HL-60 (cell line): ENCODE results near the gene LIN7C.

ENCODE experiments used
- CTCF ChIP-seq: IDR thresholded peaks from one replicate; pipeline ENCODE4 v1.5.1; 2011; ENCODE audit warnings: low read length, control low read depth, inconsistent platforms; ENCODE audit not compliant: insufficient read depth
- POLR2AphosphoS5 ChIP-seq: IDR thresholded peaks from 2 replicates; pipeline ENCODE4 v1.6.1; 2012; ENCODE audit warnings: low read depth

DNA sequence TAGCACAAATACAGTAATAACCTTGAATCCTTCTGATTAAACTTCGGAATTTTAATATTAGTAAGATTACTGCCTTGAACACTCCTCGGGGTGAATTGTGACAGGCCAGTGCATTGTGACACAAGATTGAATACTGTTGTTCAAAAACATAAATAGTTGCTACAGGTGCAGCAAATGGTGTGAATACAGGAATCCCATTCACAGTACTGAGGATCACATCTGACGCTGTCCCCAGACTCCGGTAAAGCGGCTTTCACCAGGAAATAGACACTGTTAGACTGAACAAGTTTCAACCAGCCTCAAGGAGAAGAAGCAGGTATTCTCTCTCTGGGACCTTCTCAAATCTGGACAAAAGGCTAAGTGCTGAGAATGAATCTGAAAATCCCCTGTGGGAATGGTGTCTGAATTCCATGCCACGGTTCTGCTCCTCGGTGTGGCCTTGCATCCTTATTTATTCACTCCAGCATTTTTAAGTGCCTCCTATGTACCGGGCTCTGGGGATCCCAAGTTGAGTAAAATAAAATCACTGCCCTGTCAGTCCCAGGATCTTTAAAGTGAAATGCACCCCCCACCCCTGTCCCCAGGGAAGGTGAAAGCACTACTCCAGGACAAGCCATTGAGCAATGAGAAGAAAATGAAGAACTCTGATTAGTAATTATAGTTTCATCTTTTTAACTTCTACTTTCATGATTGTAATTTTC, 37.4 kb downstream of the LIN7C start:
- no peak for TF ChIP-seq CTCF
- TF ChIP-seq POLR2AphosphoS5 = no peak
